HS-27A (cell line): ENCODE results near the gene CFH.
"Not testable (repeated sequence)": the region's sequence is repeated elsewhere in the genome, so short reads cannot be mapped to it uniquely, and the experiment has no call there.

Experiments
- DNase-seq: peaks from one replicate; pipeline ENCODE4 v3.0.0-alpha.2; 2012; ENCODE audit warnings: low read depth, missing footprints

CFH gene

DNA sequence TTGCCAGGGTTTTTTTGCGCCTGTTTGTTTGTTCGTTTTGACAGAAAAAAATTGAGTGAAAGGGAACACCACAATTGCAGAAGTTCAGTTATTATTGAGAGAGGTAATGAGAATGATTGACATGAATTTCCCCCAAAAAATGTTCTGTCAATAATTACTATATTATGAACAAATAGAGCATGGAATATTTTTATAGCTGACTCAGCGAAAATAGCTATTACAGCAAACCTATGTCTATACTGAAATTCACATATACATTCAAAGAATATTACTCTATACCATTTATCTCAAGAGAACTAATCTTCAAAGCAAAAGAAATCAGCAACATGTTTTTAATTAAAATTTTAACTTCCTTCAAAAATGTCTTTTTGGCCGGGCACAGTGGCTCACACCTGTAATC lies 118.0 kb downstream of the CFH start:
- not testable (repeated sequence) for DNase-seq

DNA sequence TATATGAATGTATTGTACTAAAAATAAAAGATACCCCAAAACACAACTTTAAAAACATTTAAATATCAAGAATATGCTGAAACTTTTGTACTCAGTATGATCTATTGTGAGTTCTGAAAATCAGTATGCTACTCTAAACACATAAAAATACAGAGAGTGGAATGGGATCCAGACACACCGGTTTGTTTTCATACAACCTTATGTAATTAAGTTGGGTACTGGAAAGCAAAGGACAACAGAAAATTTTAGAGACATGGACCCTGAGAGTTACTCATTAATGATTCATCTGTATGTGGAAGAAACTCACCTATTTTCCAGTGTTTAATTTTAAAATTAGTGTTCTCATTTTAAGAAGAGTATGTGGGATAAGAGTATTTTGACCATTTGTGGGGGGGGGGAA lies 121.9 kb downstream of the CFH start:
- DNase-seq: no peak

DNA sequence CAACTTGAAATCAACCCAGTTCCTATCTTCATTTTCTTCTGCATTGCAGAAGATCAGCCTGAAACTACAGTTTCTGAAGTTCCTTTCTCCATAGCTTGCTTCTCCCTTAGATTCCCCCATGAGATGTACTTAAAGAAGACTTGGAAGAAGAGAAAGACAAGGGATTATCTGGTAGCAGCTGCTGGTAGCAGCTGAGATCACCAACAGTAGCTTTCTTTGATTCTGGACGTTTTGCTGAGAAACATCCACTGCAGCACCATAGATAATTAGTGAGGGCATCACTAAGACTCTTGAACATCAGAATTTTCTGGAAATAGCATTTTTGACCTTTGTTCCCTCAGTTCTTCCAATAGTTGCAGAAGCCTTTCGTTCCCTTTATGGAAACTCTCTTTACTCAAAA lies 122.3 kb downstream of the CFH start:
- DNase-seq: no peak

DNA sequence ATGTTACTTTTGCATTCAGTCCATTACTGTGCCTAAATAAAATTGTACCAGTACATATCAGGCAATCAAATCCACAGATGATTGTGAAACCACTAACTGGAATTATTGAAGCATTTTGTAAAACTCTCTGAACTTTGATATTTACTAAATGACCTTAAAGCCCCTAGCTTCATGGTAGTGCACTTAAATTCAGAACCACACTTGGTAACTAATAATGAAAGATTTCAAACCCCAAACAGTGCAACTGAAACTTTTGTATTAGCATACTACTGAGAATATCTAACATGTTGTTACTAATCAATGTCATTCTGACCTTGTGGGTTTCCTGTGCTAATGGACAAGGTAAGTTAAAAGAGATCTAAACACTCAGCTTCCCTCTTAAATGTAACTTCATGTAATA lies 122.8 kb downstream of the CFH start, which contains the start of gene CFHR3:
Gene CFHR3 (plus strand): TSS at position 238 of the 400 bp plus-strand sequence. CDS start 47 bp downstream, at position 285.
- DNase-seq: no peak

DNA sequence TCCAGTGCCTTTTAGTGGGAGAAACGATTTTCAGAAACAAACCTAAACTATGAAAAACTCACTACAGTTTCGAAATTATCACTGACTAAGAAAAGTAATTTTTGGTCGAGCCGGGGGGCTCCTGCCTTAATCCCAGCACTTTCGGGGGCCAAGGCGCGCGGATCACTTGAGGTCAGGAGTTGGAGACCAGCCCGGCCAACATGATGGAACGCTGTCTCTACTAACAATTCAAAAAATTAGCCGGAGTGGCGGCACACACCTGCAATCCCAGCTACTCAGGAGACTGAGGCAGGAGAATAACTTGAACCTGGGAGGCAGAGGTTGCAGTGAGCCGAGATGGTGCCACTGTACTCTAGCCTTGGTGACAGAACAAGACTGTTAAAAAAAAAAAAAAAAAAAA lies 125.8 kb downstream of the CFH start:
- no peak for DNase-seq

DNA sequence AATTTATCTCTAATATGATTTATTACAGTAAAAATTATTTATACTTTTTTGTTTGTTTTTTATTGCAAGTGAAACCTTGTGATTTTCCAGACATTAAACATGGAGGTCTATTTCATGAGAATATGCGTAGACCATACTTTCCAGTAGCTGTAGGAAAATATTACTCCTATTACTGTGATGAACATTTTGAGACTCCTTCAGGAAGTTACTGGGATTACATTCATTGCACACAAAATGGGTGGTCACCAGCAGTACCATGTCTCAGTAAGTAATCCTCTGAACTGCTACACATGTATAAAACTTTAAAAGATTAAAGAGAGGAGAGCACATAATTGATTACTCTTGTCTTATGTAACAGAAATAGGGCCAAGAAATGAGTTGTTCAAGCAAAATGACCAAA lies 127.2 kb downstream of the CFH start:
- no peak for DNase-seq

DNA sequence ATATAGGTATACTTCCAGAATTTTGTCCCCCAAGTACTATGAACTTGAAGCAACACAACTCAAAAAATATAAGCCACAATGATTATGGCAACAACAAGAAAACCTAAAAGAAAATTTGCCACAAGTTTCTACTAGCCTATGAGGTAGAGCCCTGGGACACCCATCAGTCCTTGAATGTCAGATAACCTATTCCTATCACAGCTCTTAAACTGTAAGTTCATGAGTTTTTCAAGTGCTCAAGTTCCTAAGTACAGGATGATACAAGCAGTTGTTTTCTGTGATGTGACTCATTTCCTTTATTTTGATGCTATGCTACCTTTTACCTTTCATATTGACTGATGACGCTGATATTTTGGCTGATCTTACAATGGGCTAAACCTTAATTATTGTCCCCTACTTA lies 139.4 kb downstream of the CFH start:
- DNase-seq: not testable (repeated sequence)

DNA sequence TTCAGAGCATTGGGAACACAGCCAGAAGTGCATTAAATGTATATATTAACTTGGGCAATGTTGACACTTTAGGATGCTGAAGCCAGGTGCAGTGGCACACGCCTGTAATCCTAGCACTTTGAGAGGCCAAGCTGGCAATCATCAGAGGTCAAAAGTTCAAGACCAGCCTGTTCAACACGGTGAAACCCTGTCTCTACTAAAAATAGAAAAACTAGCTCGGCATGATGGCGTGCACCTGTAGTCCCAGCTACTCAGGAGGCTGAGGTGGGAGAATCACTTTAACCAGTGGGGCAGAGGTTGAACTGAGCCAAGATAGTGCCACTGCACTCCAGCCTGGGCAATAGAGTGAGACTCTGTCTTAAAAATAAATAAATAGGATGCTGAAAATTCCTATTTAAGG lies 142.3 kb downstream of the CFH start:
- not testable (repeated sequence) for DNase-seq
